Breast epithelium (tissue), 3 donors: ENCODE data around the gene EHMT1.

ENCODE experiments used
- CTCF ChIP-seq, 3 donors: fragments of 450-650 bp; IDR thresholded peaks; one replicate each; pipeline ENCODE4 v1.5.1; 2016 to 2017; ENCODE audit warnings: antibody characterized with exemption in 3 of 3, mild to moderate bottlenecking in 3 of 3, moderate library complexity in 3 of 3
- POLR2A ChIP-seq: fragments of 450-650 bp; IDR thresholded peaks from one replicate; pipeline ENCODE4 v1.6.1; 2016; ENCODE audit warnings: antibody characterized with exemption, mild to moderate bottlenecking, moderate library complexity

- TF ChIP-seq CTCF (IDR thresholded peaks at IDR 0.05) (no peak), POLR2A (no peak)
Measured at GRCh38 chr9:137817236-137818200, 198.7 kb downstream of the EHMT1 start.
